Measurements from ENCODE around the gene BMP6. TPM values are rescaled to one million over a fixed set of nuclear protein-coding genes. Genes with fewer than 3 reads are reported as not detected.
A peak's percentile ranks its signal among the peaks of the same experiment; 100 is the strongest.

The BMP6 gene
- total and polyA plus RNA-seq, 2 donors from 2014 or later, result 5.0 to 10.0 TPM

- intact Hi-C loops (cut with DNase I), result no loop called here
- no peak overlapping the region for H3K27ac ChIP-seq (ENCODE audit: low read depth in 2 of 2, low read length in 2 of 2)
- H3K9me3 ChIP-seq (ENCODE audit: control insufficient read depth in 2 of 3, insufficient read depth in 1 of 3, low read length in 3 of 3), result no peaks in the 10 kb centered on the region
- H3K36me3 ChIP-seq (ENCODE audit: control insufficient read depth in 2 of 3, insufficient read depth in 3 of 3, low read length in 3 of 3), result no peaks in the 10 kb centered on the region
- H3K9ac ChIP-seq (ENCODE audit: low read length in 3 of 3), result no peak overlapping the region
- no peak for TF ChIP-seq CTCF (IDR thresholded peaks at IDR 0.05; ENCODE audit: borderline replicate concordance, extremely low read depth, insufficient read depth)
- H3K4me1 ChIP-seq (ENCODE audit: control insufficient read depth in 2 of 3, insufficient read depth in 2 of 3, low read depth in 1 of 3, low read length in 3 of 3), result peaks cover 0 to 6% (median 0%) of the 10 kb centered on the region in 3 donors
- DNase-seq, result peak in 3 of 5 donors; percentile 31 to 79 (median 35)
- no peak for FAIRE-seq
- peaks cover 10% of the 10 kb centered on the region for H3K27me3 ChIP-seq (ENCODE audit: control insufficient read depth, insufficient read depth, low read length)
- H3K4me3 ChIP-seq (ENCODE audit: low read length in 3 of 3), result no peak overlapping the region
These were observed 4.9 kb downstream of the BMP6 start for GRCh38 chr6:7730784-7731227.

- Histone ChIP-seq H3K36me3 (ENCODE audit: control insufficient read depth in 2 of 3, insufficient read depth in 3 of 3, low read length in 3 of 3) (no peaks in the 10 kb centered on the region), H3K27me3 (ENCODE audit: control insufficient read depth, insufficient read depth, low read length) (peaks cover 10% of the 10 kb centered on the region), H3K4me1 (ENCODE audit: control insufficient read depth in 2 of 3, insufficient read depth in 2 of 3, low read depth in 1 of 3, low read length in 3 of 3) (peaks cover 0 to 4% (median 0%) of the 10 kb centered on the region in 3 donors), H3K9me3 (ENCODE audit: control insufficient read depth in 2 of 3, insufficient read depth in 1 of 3, low read length in 3 of 3) (no peaks in the 10 kb centered on the region), H3K27ac (ENCODE audit: low read depth in 2 of 2, low read length in 2 of 2) (peak overlapping the region in 1 of 2 donors; percentile 52), H3K4me3 (ENCODE audit: low read length in 3 of 3) (no peak overlapping the region), H3K9ac (ENCODE audit: low read length in 3 of 3) (no peak overlapping the region)
- intact Hi-C loops (cut with DNase I), result no loop called here
- no peak for TF ChIP-seq CTCF (IDR thresholded peaks at IDR 0.05; ENCODE audit: borderline replicate concordance, extremely low read depth, insufficient read depth)
- FAIRE-seq (no peak), DNase-seq (no peak)
These were observed 5.4 kb downstream of the BMP6 start for GRCh38 chr6:7731294-7731693.

GRCh38 chr6:7732228-7732627 is 6.3 kb downstream of the BMP6 start:
- no peak for TF ChIP-seq CTCF (IDR thresholded peaks at IDR 0.05; ENCODE audit: borderline replicate concordance, extremely low read depth, insufficient read depth)
- H3K4me3 ChIP-seq (ENCODE audit: low read length in 3 of 3), result no peak overlapping the region
- peaks cover 10% of the 10 kb centered on the region for H3K27me3 ChIP-seq (ENCODE audit: control insufficient read depth, insufficient read depth, low read length)
- DNase-seq, result no peak
- no peak overlapping the region for H3K27ac ChIP-seq (ENCODE audit: low read depth in 2 of 2, low read length in 2 of 2)
- no peaks in the 10 kb centered on the region for H3K9me3 ChIP-seq (ENCODE audit: control insufficient read depth in 2 of 3, insufficient read depth in 1 of 3, low read length in 3 of 3)
- FAIRE-seq, result no peak
- intact Hi-C loops (cut with DNase I), result no loop called here
- H3K9ac ChIP-seq (ENCODE audit: low read length in 3 of 3), result no peak overlapping the region
- no peaks in the 10 kb centered on the region for H3K36me3 ChIP-seq (ENCODE audit: control insufficient read depth in 2 of 3, insufficient read depth in 3 of 3, low read length in 3 of 3)
- H3K4me1 ChIP-seq (ENCODE audit: control insufficient read depth in 2 of 3, insufficient read depth in 2 of 3, low read depth in 1 of 3, low read length in 3 of 3), result peaks cover 0 to 2% (median 0%) of the 10 kb centered on the region in 3 donors
